HG03520 (cell line): ENCODE measurements around the gene CCDC142.

Source experiments
- ATAC-seq: cut with Tn5 transposase; IDR thresholded peaks from one replicate; pipeline ENCODE4 v1.9.1; 2021; ENCODE audit warnings: mild to moderate bottlenecking, moderate library complexity; ENCODE audit not compliant: unreplicated experiment

Gene CCDC142

GRCh38 chr2:74482801-74483674 lies at the start of gene CCDC142, which contains the start of gene TTC31:
TSS of gene CCDC142 (minus strand) at chr2:74482998. CDS start at chr2:74482837, 161 bp downstream.
TSS of gene TTC31 (plus strand) at chr2:74483081. CDS start at chr2:74483096, 15 bp downstream.
- peak; percentile 86 for ATAC-seq

- ATAC-seq: no peak
Measured at GRCh38 chr2:74532222-74532621, 49.4 kb upstream of the CCDC142 start.

- ATAC-seq: no peak
Measured at GRCh38 chr2:74531666-74532065, 48.9 kb upstream of the CCDC142 start.

GRCh38 chr2:74530239-74531187 lies 47.7 kb upstream of the CCDC142 start:
- no peak for ATAC-seq

- peak; percentile 77 for ATAC-seq
Measured at GRCh38 chr2:74529357-74530238, 46.8 kb upstream of the CCDC142 start, which contains the start of the genes AUP1 and HTRA2. TSS of gene AUP1 (minus strand) at chr2:74529706. CDS start at chr2:74529629, 77 bp downstream. TSS of gene HTRA2 (plus strand) at chr2:74529933. CDS start at chr2:74530007, 74 bp downstream.

GRCh38 chr2:74528600-74529356 lies 46.0 kb upstream of the CCDC142 start:
- ATAC-seq: peak; percentile 3

- ATAC-seq: no peak
Measured at GRCh38 chr2:74527741-74528140, 44.9 kb upstream of the CCDC142 start.

GRCh38 chr2:74526649-74527230 lies 43.9 kb upstream of the CCDC142 start:
- ATAC-seq: no peak

- ATAC-seq: no peak
Measured at GRCh38 chr2:74525717-74526648, 43.2 kb upstream of the CCDC142 start, which contains the start of gene DQX1. TSS of gene DQX1 (minus strand) at chr2:74526231. CDS start at chr2:74525729, 502 bp downstream.

GRCh38 chr2:74524955-74525716 lies 42.3 kb upstream of the CCDC142 start:
- no peak for ATAC-seq

GRCh38 chr2:74524005-74524404 lies 41.2 kb upstream of the CCDC142 start:
- ATAC-seq: no peak

- ATAC-seq: no peak
Measured at GRCh38 chr2:74522516-74522915, 39.7 kb upstream of the CCDC142 start.

GRCh38 chr2:74516650-74517049 lies 33.9 kb upstream of the CCDC142 start:
- no peak for ATAC-seq

GRCh38 chr2:74515981-74516633 lies 33.3 kb upstream of the CCDC142 start:
- ATAC-seq: no peak

- ATAC-seq: no peak
Measured at GRCh38 chr2:74515271-74515980, 32.6 kb upstream of the CCDC142 start.
